GM12892 (cell line): Measurements from ENCODE around the gene COPB2.

Experiments used
- POLR2A ChIP-seq: IDR thresholded peaks from 2 replicates; pipeline ENCODE4 v1.6.1; 2011; ENCODE audit warnings: low read depth, low read length, control low read depth
- POLR2AphosphoS5 ChIP-seq: IDR thresholded peaks from 2 replicates; pipeline ENCODE4 v1.6.1; 2011; ENCODE audit warnings: low read depth, low read length, control low read depth
- TAF1 ChIP-seq: IDR thresholded peaks from 2 replicates; pipeline ENCODE4 v1.6.1; 2011; ENCODE audit warnings: low read depth, mild to moderate bottlenecking, control low read depth, low read length, borderline replicate concordance

DNA sequence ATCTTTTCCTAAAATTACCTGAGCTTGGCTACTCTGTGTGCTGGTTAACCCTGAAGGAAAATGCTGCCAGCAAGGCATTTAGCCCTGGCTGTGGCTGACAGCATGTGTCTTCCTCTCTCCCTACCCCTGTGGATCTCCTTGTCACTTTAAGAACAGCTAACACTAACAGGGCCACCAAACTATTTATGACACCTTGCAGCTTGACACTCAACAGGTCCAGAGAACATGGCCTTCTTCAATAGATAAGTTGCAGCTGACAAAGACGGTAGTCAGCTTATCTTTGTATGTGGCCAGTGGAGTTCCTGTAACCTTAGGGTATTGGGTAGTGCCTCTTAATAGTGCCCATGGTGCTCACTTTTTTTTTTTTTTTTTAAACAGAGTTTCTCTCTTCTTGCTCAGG is 32.0 kb upstream of the COPB2 start:
- TF ChIP-seq POLR2A: no peak
- no peak for TF ChIP-seq POLR2AphosphoS5
- TF ChIP-seq TAF1: no peak
